Muscle layer of duodenum (tissue), 2 donors: ENCODE data around the gene C3orf18.

ENCODE experiments used
- H3K27ac ChIP-seq: one replicate; pipeline ENCODE4 v1.7.0; 2013; ENCODE audit warnings: mild to moderate bottlenecking, low read length
- H3K27me3 ChIP-seq: one replicate; pipeline ENCODE4 v1.7.0; 2013; ENCODE audit warnings: low read depth, mild to moderate bottlenecking, control low read depth, low read length
- H3K36me3 ChIP-seq, 2 donors: one replicate each; pipeline ENCODE4 v1.7.0; 2013; ENCODE audit warnings: low read length in 2 of 2, control low read depth in 1 of 2, mild to moderate bottlenecking in 1 of 2; ENCODE audit not compliant: insufficient read depth in 2 of 2, control insufficient read depth in 1 of 2
- H3K4me1 ChIP-seq, 2 donors: one replicate each; pipeline ENCODE4 v1.7.0; 2013; ENCODE audit warnings: low read length in 2 of 2, mild to moderate bottlenecking in 2 of 2, control low read depth in 1 of 2, moderate library complexity in 1 of 2; ENCODE audit not compliant: insufficient read depth in 2 of 2, control insufficient read depth in 1 of 2
- H3K4me3 ChIP-seq, 2 donors: one replicate each; pipeline ENCODE4 v1.7.0; 2013; ENCODE audit warnings: low read length in 2 of 2, low read depth in 1 of 2, mild to moderate bottlenecking in 1 of 2
- H3K9me3 ChIP-seq, 2 donors: one replicate each; pipeline ENCODE4 v1.7.0; 2013; ENCODE audit warnings: low read length in 2 of 2, control low read depth in 1 of 2, mild to moderate bottlenecking in 1 of 2; ENCODE audit not compliant: control insufficient read depth in 1 of 2
- donor health status: healthy.

C3orf18 gene

DNA sequence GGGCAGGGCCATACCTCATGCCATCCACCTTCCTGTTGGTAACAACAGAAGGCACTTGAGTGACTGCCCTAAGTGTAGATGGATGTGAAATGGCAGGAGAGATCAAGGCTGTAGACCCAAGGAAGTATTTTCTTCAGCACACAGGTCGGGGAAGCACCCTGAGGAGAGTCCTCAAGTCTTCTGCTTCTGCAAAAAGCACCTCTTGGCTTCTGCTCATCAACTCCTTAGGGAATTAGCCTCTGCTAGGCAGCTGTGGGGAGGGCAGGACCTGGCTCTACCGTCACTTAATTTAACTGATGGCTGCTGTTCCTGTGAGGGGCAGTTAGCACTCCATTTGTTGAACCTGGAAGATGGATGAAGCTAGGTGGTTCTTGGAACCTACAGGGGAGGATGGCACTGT, 57.2 kb downstream of the C3orf18 start:
- H3K27ac ChIP-seq = no peak overlapping the region
- peaks cover 0 to 3% of the 10 kb centered on the region in 2 donors for H3K4me1 ChIP-seq
- H3K36me3 ChIP-seq = no peaks in the 10 kb centered on the region
- no peaks in the 10 kb centered on the region for H3K27me3 ChIP-seq
- no peak overlapping the region for H3K4me3 ChIP-seq
- no peaks in the 10 kb centered on the region for H3K9me3 ChIP-seq

GRCh38 chr3:50509715-50510114, 57.8 kb downstream of the C3orf18 start:
- no peak overlapping the region for H3K4me3 ChIP-seq
- no peaks in the 10 kb centered on the region for H3K36me3 ChIP-seq
- no peaks in the 10 kb centered on the region for H3K27me3 ChIP-seq
- H3K27ac ChIP-seq = no peak overlapping the region
- H3K4me1 ChIP-seq = no peaks in the 10 kb centered on the region
- H3K9me3 ChIP-seq = no peaks in the 10 kb centered on the region

DNA sequence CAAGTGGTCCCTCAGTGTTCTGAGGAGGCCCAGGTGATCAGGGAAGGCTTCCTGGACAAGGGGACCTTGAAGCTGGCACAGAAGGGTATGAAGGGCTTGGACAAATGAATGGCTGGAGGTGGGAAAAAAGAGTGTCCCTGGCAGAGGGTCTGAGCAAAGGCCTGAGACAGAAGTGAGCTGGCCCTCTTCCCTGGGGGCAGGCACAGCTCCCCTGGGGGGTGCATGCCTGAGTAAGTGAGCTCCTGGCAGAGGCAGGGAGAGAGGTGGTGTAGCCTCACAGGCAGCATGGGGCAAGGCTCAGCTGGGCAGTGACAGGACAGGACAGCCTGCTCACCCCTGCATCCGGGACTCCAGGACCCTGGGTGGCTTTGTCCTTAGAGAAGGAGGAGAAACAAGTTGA, 58.7 kb downstream of the C3orf18 start:
- no peaks in the 10 kb centered on the region for H3K9me3 ChIP-seq
- H3K27me3 ChIP-seq = no peaks in the 10 kb centered on the region
- no peak overlapping the region for H3K27ac ChIP-seq
- no peak overlapping the region for H3K4me3 ChIP-seq
- H3K36me3 ChIP-seq = no peaks in the 10 kb centered on the region
- H3K4me1 ChIP-seq = no peaks in the 10 kb centered on the region
